LHCN-M2 (cell line): Measurements from ENCODE around the gene SORBS1. TPM values are rescaled to one million over a fixed set of nuclear protein-coding genes. Genes with fewer than 3 reads are reported as not detected.

Source experiments
- DNase-seq: peaks from one replicate; pipeline ENCODE4 v3.0.0-alpha.2; 2012; ENCODE audit warnings: low read depth
- total RNA-seq: library from RNA; depleted of rRNA; stranded (reverse); fragments of >200 nt; gene quantifications from 2 replicates; pipeline ENCODE4 v1.2.3, GENCODE V29; 2014

The SORBS1 gene
- total RNA-seq, 1 experiment from 2014 or later = 6.5 TPM

- DNase-seq = no peak
These were observed 96.9 kb downstream of the SORBS1 start for GRCh38 chr10:95464280-95464679.

- no peak for DNase-seq
These were observed 98.2 kb downstream of the SORBS1 start for GRCh38 chr10:95462740-95463667.

- DNase-seq = no peak
These were observed 99.6 kb downstream of the SORBS1 start for GRCh38 chr10:95461611-95462010.

GRCh38 chr10:95459446-95460045, 101.6 kb downstream of the SORBS1 start:
- DNase-seq = no peak

GRCh38 chr10:95458871-95459270, 102.3 kb downstream of the SORBS1 start:
- no peak for DNase-seq

- no peak for DNase-seq
These were observed 103.2 kb downstream of the SORBS1 start for GRCh38 chr10:95458014-95458413.

- no peak for DNase-seq
These were observed 103.8 kb downstream of the SORBS1 start for GRCh38 chr10:95457319-95457886.

- no peak for DNase-seq
These were observed 104.7 kb downstream of the SORBS1 start for GRCh38 chr10:95456516-95456915.

- DNase-seq = no peak
These were observed 106.2 kb downstream of the SORBS1 start for GRCh38 chr10:95454940-95455339.

- DNase-seq = no peak
These were observed 106.8 kb downstream of the SORBS1 start for GRCh38 chr10:95454356-95454755.

GRCh38 chr10:95451568-95452524, 109.3 kb downstream of the SORBS1 start:
- DNase-seq = no peak

GRCh38 chr10:95451150-95451549, 110.0 kb downstream of the SORBS1 start:
- no peak for DNase-seq

- DNase-seq = no peak
These were observed 111.0 kb downstream of the SORBS1 start for GRCh38 chr10:95450188-95450587.

- DNase-seq = no peak
These were observed 113.5 kb downstream of the SORBS1 start for GRCh38 chr10:95447685-95448084.

- DNase-seq = peak; percentile 78
These were observed 115.2 kb downstream of the SORBS1 start for GRCh38 chr10:95445837-95446486.

GRCh38 chr10:95445223-95445836, 115.8 kb downstream of the SORBS1 start:
- DNase-seq = peak; percentile 78

- DNase-seq = no peak
These were observed 116.4 kb downstream of the SORBS1 start for GRCh38 chr10:95444792-95445191.

- DNase-seq = no peak
These were observed 117.5 kb downstream of the SORBS1 start for GRCh38 chr10:95443636-95444035.

GRCh38 chr10:95442341-95442740, 118.8 kb downstream of the SORBS1 start:
- DNase-seq = no peak

GRCh38 chr10:95441547-95441923, 119.6 kb downstream of the SORBS1 start:
- DNase-seq = no peak
